K562 (cell line): ENCODE measurements around the gene NCAPD2. TPM values are rescaled to one million over a fixed set of nuclear protein-coding genes. Genes with fewer than 3 reads are reported as not detected.
A peak's percentile ranks its signal among the peaks of the same experiment; 100 is the strongest.

Source experiments
- ATAC-seq: fragments of 200-7000 bp; cut with Tn5 transposase; 3 replicates; pipeline ENCODE4 v1.9.1; 2020; ENCODE audit warnings: moderate library complexity
- BruUV-seq: library from RNA; stranded (reverse); fragments of 400-500 nt; replicated peaks from 2 replicates; lab custom pipeline; 2021; lab: Mats Ljungman, UMichigan
- CTCF ChIA-PET: fragments of 300-600 bp; formaldehyde crosslinking; extraction: SDS; loops from one replicate; lab custom pipeline; 2021; ENCODE audit warnings: low intra/inter-chr PET ratio; lab: Yijun Ruan, JAX
- POLR2A ChIA-PET: fragments of 300-600, 350-650 bp; sonication (Branson Sonifier 250); formaldehyde crosslinking; extraction: SDS; loops from one replicate; lab custom pipeline; 2021; ENCODE audit warnings: antibody characterized with exemption, inconsistent platforms; lab: Yijun Ruan, JAX
- DNase-seq, 4 experiments: peaks; one replicate each; pipeline versions ENCODE4 v3.0.0 to v3.0.0-alpha.2; 2011 to 2018; ENCODE audit warnings: low spot score in 3 of 4, mixed read lengths in 3 of 4; ENCODE audit errors: extremely low read depth in 1 of 4
- FAIRE-seq: peaks from 2 replicates; lab custom pipeline; 2011; peaks lifted over from hg19 to GRCh38; lab: Jason Lieb, UNC
- H2AFZ ChIP-seq: 2 replicates; pipeline ENCODE4 v1.6.0; 2011; ENCODE audit warnings: low read depth, low read length, control low read depth, inconsistent platforms
- H3K27ac ChIP-seq: fragments of 200-600 bp; 3 replicates; pipeline ENCODE4 v1.8.0; 2011; ENCODE audit warnings: low read depth, mild to moderate bottlenecking, control low read depth, inconsistent platforms, low read length, moderate library complexity, mixed read lengths; ENCODE audit errors: extremely low read depth
- H3K27me3 ChIP-seq, 2 experiments: fragments of 300-600 bp in 1 of 2; 2 replicates in 1 of 2; 3 replicates in 1 of 2; pipeline versions ENCODE4 v1.6.0 to v1.8.0; 2011; ENCODE audit warnings: inconsistent platforms in 2 of 2, low read length in 2 of 2, mild to moderate bottlenecking in 1 of 2, mixed read lengths in 1 of 2, moderate library complexity in 1 of 2; ENCODE audit not compliant: control insufficient read depth in 2 of 2, insufficient read depth in 2 of 2
- H3K36me3 ChIP-seq: fragments of 300-600 bp; 3 replicates; pipeline ENCODE4 v1.8.0; 2011; ENCODE audit warnings: mild to moderate bottlenecking, low read length, inconsistent platforms; ENCODE audit not compliant: control insufficient read depth, insufficient read depth
- H3K4me1 ChIP-seq, 2 experiments: fragments of 200-600 bp in 1 of 2; replicated peaks in 1 of 2; 2 replicates in 1 of 2; 3 replicates in 1 of 2; pipeline versions ENCODE4 v1.5.1 to v1.8.0; 2011; ENCODE audit warnings: inconsistent platforms in 2 of 2, low read length in 2 of 2, mild to moderate bottlenecking in 1 of 2, mixed read lengths in 1 of 2, moderate library complexity in 1 of 2; ENCODE audit not compliant: control insufficient read depth in 2 of 2, insufficient read depth in 2 of 2
- H3K4me2 ChIP-seq: 2 replicates; pipeline ENCODE4 v1.6.1; 2011; ENCODE audit warnings: low read length, control low read depth, inconsistent platforms, mixed read lengths; ENCODE audit not compliant: insufficient read depth
- H3K4me3 ChIP-seq: fragments of 200-600 bp; sonication (generic), shearing (Covaris generic); 2 replicates; pipeline ENCODE4 v1.5.1; 2016; ENCODE audit warnings: control low read depth, inconsistent platforms
- H3K79me2 ChIP-seq: fragments of 200-600 bp; 3 replicates; pipeline ENCODE4 v1.8.0; 2011; ENCODE audit warnings: low read length, inconsistent platforms; ENCODE audit not compliant: control insufficient read depth, insufficient read depth
- H3K9ac ChIP-seq, 2 experiments: 2 replicates each; pipeline versions ENCODE4 v1.6.0 to v1.6.1; 2011; ENCODE audit warnings: low read depth in 2 of 2, low read length in 2 of 2, control low read depth in 1 of 2, inconsistent platforms in 1 of 2, mild to moderate bottlenecking in 1 of 2, mixed read lengths in 1 of 2; ENCODE audit not compliant: insufficient read depth in 1 of 2
- H3K9me1 ChIP-seq: one replicate; pipeline ENCODE4 v1.6.0; 2011; ENCODE audit warnings: inconsistent platforms, mild to moderate bottlenecking, low read length, moderate library complexity; ENCODE audit not compliant: control insufficient read depth, insufficient read depth
- H3K9me3 ChIP-seq: replicated peaks from 2 replicates; pipeline ENCODE4 v1.5.1; 2011; ENCODE audit warnings: low read depth, low read length, inconsistent platforms; ENCODE audit not compliant: control insufficient read depth, insufficient read depth
- H4K20me1 ChIP-seq: replicated peaks from 2 replicates; pipeline ENCODE4 v1.6.1; 2011; ENCODE audit warnings: low read length, inconsistent platforms, mixed read lengths; ENCODE audit not compliant: control insufficient read depth, insufficient read depth
- COPS2 ChIP-seq: fragments of 450-650 bp; conservative IDR thresholded peaks from 2 replicates; pipeline ENCODE4 v1.6.1; 2016; ENCODE audit warnings: mild to moderate bottlenecking, moderate library complexity
- DACH1 ChIP-seq: fragments of 450-650 bp; IDR thresholded peaks from 2 replicates; pipeline ENCODE4 v1.6.1; 2018; ENCODE audit not compliant: partially characterized antibody
- MLLT1 ChIP-seq, 2 experiments: fragments of 450-650 bp; IDR thresholded peaks; 2 replicates each; pipeline ENCODE4 v1.6.1; 2016
- MXI1 ChIP-seq: IDR thresholded peaks from 2 replicates; pipeline ENCODE4 v1.6.1; 2011; ENCODE audit warnings: low read depth, mild to moderate bottlenecking, improper control_type of control experiment, low read length
- SMC3 ChIP-seq: conservative IDR thresholded peaks from 2 replicates; pipeline ENCODE4 v1.6.1; 2011; ENCODE audit warnings: low read depth, low read length, improper control_type of control experiment; ENCODE audit not compliant: insufficient read depth
- TGIF2 ChIP-seq: sonication (generic); formaldehyde crosslinking; IDR thresholded peaks from 2 replicates; pipeline ENCODE4 v1.8.1; 2022; ENCODE audit warnings: mild to moderate bottlenecking, missing genetic modification reagents, moderate library complexity
- UBTF ChIP-seq, 2 experiments: IDR thresholded peaks; 2 replicates each; pipeline ENCODE4 v1.6.1; 2012; ENCODE audit warnings: improper control_type of control experiment in 2 of 2, low read depth in 2 of 2, low read length in 2 of 2, borderline replicate concordance in 1 of 2
- ZNF324 ChIP-seq: fragments of 250-450 bp; sonication (Bioruptor Pico); IDR thresholded peaks from 2 replicates; pipeline ENCODE4 v1.4.0; 2020; ENCODE audit warnings: mild to moderate bottlenecking
- ZNF407 ChIP-seq: fragments of 450-650 bp; IDR thresholded peaks from 2 replicates; pipeline ENCODE4 v1.6.1; 2016; ENCODE audit warnings: low read depth
- WGBS: fragments of 100-300 bp; shearing (Covaris generic); methylation state at CpG from one replicate; pipeline ENCODE4 v1.1.6; 2016; ENCODE audit warnings: low coverage, mixed read lengths; ENCODE audit not compliant: insufficient coverage; ENCODE audit errors: missing lambda C conversion rate; 5-methylcytosine and 5-hydroxymethylcytosine counted together
- in situ Hi-C: fragments of 300-500 bp; cut with MboI; formaldehyde crosslinking; loops from 4 replicates; pipeline ENCODE4 v1.15.0; 2018; ENCODE audit warnings: inconsistent platforms, mixed read lengths
- intact Hi-C: fragments of 100-400 bp; cut with micrococcal nuclease; formaldehyde crosslinking; loops from 2 replicates; pipeline ENCODE4 v1.14.2; 2022
- polyA plus RNA-seq, 8 experiments: library from polyadenylated mRNA; depleted of rRNA in 4 of 8; stranded (reverse) in 5 of 8; unstranded in 3 of 8; fragments of >200 nt; fragmentation: Nextera tagmentation in 2 of 8; fragmentation: Illumina TruSeq in 1 of 8; extraction: Ambion mirVana in 2 of 8; extraction: Trizol in 1 of 8; gene quantifications; 2 replicates each; pipeline versions ENCODE4 v1.2.1 to v1.2.3, GENCODE V29; 2011 to 2014; ENCODE audit warnings: inconsistent platforms in 1 of 8, missing spikeins in 1 of 8
- total RNA-seq, 7 experiments: library from RNA; depleted of rRNA in 6 of 7; stranded (reverse); fragments of >200 nt in 6 of 7; fragmentation: Illumina TruSeq in 2 of 7; extraction: Trizol in 2 of 7; gene quantifications; 2 replicates each; pipeline versions ENCODE4 v1.2.1 to v1.2.3, GENCODE V29; 2011 to 2021; ENCODE audit warnings: low replicate concordance in 1 of 7

The NCAPD2 gene
- total and polyA plus RNA-seq, 9 of the 15 experiments (the other 6 are each of a cell fraction or from before 2014, with no cell fraction given) = 16.9 to 93.7 (median 68.3) TPM

- 0 out of 3 replicates have a peak, but pooled peaks cover 5% of the 10 kb centered on the region for H3K36me3 ChIP-seq
- H3K4me1 ChIP-seq = no peaks in the 10 kb centered on the region
- in situ Hi-C loops (loop anchor here (25.0 kb wide), 1 partner anchor 396 kb away; no protein-coding TSS in a partner anchor), intact Hi-C loops (no loop called here)
- DNase-seq (no peak), ATAC-seq (no peak), FAIRE-seq (no peak)
- H3K79me2 ChIP-seq = no peaks in the 10 kb centered on the region
- H3K9me1 ChIP-seq = no peaks in the 10 kb centered on the region
- no peak overlapping the region for H2AFZ ChIP-seq
- CTCF ChIA-PET = no interaction called here
- H3K27me3 ChIP-seq = no peaks in the 10 kb centered on the region
- H3K9ac ChIP-seq = peak overlapping the region in 1 of 2 experiments; percentile 26; a peak in 1 of 4 replicates
- no peak overlapping the region for H3K27ac ChIP-seq
- 61% methylated on average over 9 of the region's 14 CpGs for WGBS
- POLR2A ChIA-PET = interaction anchor here (0.9 to 1.8 kb wide), 5 partner anchors 8 to 133 kb away, joined by 3 to 4 read pairs (median 3); no protein-coding TSS in a partner anchor
- H3K4me3 ChIP-seq = no peak overlapping the region
- no peak overlapping the region for H3K4me2 ChIP-seq
- H3K9me3 ChIP-seq = no peaks in the 10 kb centered on the region
- no peaks in the 10 kb centered on the region for H4K20me1 ChIP-seq
- BruUV-seq = no TSS peak
- TF ChIP-seq ZNF407 (no peak), TGIF2 (no peak), UBTF (IDR thresholded peaks at IDR 0.05; ENCODE audit: borderline replicate concordance in 1 of 2, low read depth in 2 of 2, low read length in 2 of 2) (no peak), COPS2 (no peak), ZNF324 (no peak), SMC3 (no peak), MXI1 (no peak), DACH1 (no peak), MLLT1 (IDR thresholded peaks at IDR 0.05) (no peak)
Measured at GRCh38 chr12:6458281-6459003, 35.5 kb upstream of the NCAPD2 start.
